Endothelial cell of umbilical vein (primary cell): ENCODE data around the gene ZNF414. TPM values are rescaled to one million over a fixed set of nuclear protein-coding genes. Genes with fewer than 3 reads are reported as not detected.

Source experiments
- BruUV-seq: library from RNA; stranded (reverse); fragments of 400-500 nt; replicated peaks from 2 replicates; lab custom pipeline; 2021; lab: Mats Ljungman, UMichigan
- CTCF ChIA-PET: fragments of 300-600, 350-600 bp; sonication (Branson Sonifier 250); formaldehyde crosslinking; loops from one replicate; lab custom pipeline; 2021; ENCODE audit warnings: antibody characterized with exemption, inconsistent platforms; lab: Charles Lee
- POLR2A ChIA-PET: fragments of 300-600, 350-600 bp; sonication (Branson Sonifier 250); formaldehyde crosslinking; loops from one replicate; lab custom pipeline; 2021; ENCODE audit warnings: antibody characterized with exemption, inconsistent platforms; lab: Charles Lee
- DNase-seq: peaks from one replicate; pipeline ENCODE4 v3.0.0-alpha.2; 2011; ENCODE audit warnings: low read depth, low spot score
- FAIRE-seq: peaks from 2 replicates; lab custom pipeline; 2011; peaks lifted over from hg19 to GRCh38; lab: Jason Lieb, UNC
- H2AFZ ChIP-seq: 2 replicates; pipeline ENCODE4 v1.6.0; 2012; ENCODE audit warnings: low read depth, low read length, control low read depth, inconsistent platforms
- H3K27ac ChIP-seq: 2 replicates; pipeline ENCODE4 v1.5.1; 2011; ENCODE audit warnings: low read depth, mild to moderate bottlenecking, control low read depth, low read length, moderate library complexity; ENCODE audit not compliant: insufficient read depth
- H3K27me3 ChIP-seq, 2 experiments: 2 replicates each; pipeline versions ENCODE4 v1.6.0 to v1.6.1; 2011; ENCODE audit warnings: low read length in 2 of 2, mixed read lengths in 1 of 2; ENCODE audit not compliant: control insufficient read depth in 2 of 2, insufficient read depth in 2 of 2
- H3K36me3 ChIP-seq, 2 experiments: 2 replicates in 1 of 2; 3 replicates in 1 of 2; pipeline ENCODE4 v1.5.1; 2011; ENCODE audit warnings: low read length in 2 of 2, mild to moderate bottlenecking in 1 of 2, moderate library complexity in 1 of 2; ENCODE audit not compliant: control insufficient read depth in 2 of 2, insufficient read depth in 2 of 2; ENCODE audit errors: extremely low read depth in 1 of 2
- H3K4me1 ChIP-seq: 3 replicates; pipeline ENCODE4 v1.5.1; 2011; ENCODE audit warnings: mild to moderate bottlenecking, low read length; ENCODE audit not compliant: control insufficient read depth, insufficient read depth; ENCODE audit errors: extremely low read depth
- H3K4me2 ChIP-seq: 2 replicates; pipeline ENCODE4 v1.6.1; 2011; ENCODE audit warnings: low read length, control low read depth, mixed read lengths; ENCODE audit not compliant: insufficient read depth
- H3K4me3 ChIP-seq, 3 experiments: fragments of 200-600 bp in 1 of 3; sonication (generic), shearing (Covaris generic) in 1 of 3; replicated peaks in 1 of 3; 2 replicates each; pipeline ENCODE4 v1.5.1; 2011 to 2016; ENCODE audit warnings: control low read depth in 3 of 3, low read length in 3 of 3, mild to moderate bottlenecking in 2 of 3, inconsistent platforms in 1 of 3, low read depth in 1 of 3, moderate library complexity in 1 of 3; ENCODE audit not compliant: insufficient read depth in 1 of 3
- H3K79me2 ChIP-seq: 2 replicates; pipeline ENCODE4 v1.6.0; 2012; ENCODE audit warnings: low read length, inconsistent platforms; ENCODE audit not compliant: control insufficient read depth, insufficient read depth
- H3K9ac ChIP-seq: replicated peaks from 2 replicates; pipeline ENCODE3; 2011; ENCODE audit warnings: low read length, control low read depth; ENCODE audit not compliant: insufficient read depth; ENCODE audit errors: extremely low read depth
- H3K9me1 ChIP-seq: replicated peaks from 3 replicates; pipeline ENCODE4 v1.6.0; 2011; ENCODE audit warnings: mild to moderate bottlenecking, low read length; ENCODE audit not compliant: control insufficient read depth, insufficient read depth; ENCODE audit errors: extremely low read depth
- H3K9me3 ChIP-seq: replicated peaks from 2 replicates; pipeline ENCODE4 v1.5.1; 2012; ENCODE audit warnings: low read length, inconsistent platforms; ENCODE audit not compliant: control insufficient read depth, insufficient read depth
- H4K20me1 ChIP-seq: replicated peaks from 2 replicates; pipeline ENCODE3; 2011; ENCODE audit warnings: mild to moderate bottlenecking, low read length; ENCODE audit not compliant: control insufficient read depth, insufficient read depth; ENCODE audit errors: extremely low read depth
- CTCF ChIP-seq, 2 donors: IDR thresholded peaks; 1 replicate in 1 of 2; 2 replicates in 1 of 2; pipeline ENCODE4 v1.5.1; 2011; ENCODE audit warnings: low read length in 2 of 2, mild to moderate bottlenecking in 2 of 2, moderate library complexity in 2 of 2, control low read depth in 1 of 2, inconsistent platforms in 1 of 2, low read depth in 1 of 2; ENCODE audit not compliant: insufficient read depth in 1 of 2; ENCODE audit errors: extremely low read depth in 1 of 2
- EZH2 ChIP-seq: IDR thresholded peaks from 2 replicates; pipeline ENCODE4 v1.6.1; 2012; ENCODE audit warnings: borderline replicate concordance, low read depth, mild to moderate bottlenecking, moderate library complexity, low read length, inconsistent platforms; ENCODE audit not compliant: severe bottlenecking
- POLR2AphosphoS5 ChIP-seq: IDR thresholded peaks from 2 replicates; pipeline ENCODE4 v1.6.1; 2012; ENCODE audit warnings: low read depth, mild to moderate bottlenecking, control low read depth, low read length, moderate library complexity; ENCODE audit not compliant: insufficient read depth
- dilution Hi-C: fragments of 300-500 bp; cut with MboI; formaldehyde crosslinking; loops from one replicate; pipeline ENCODE4 v1.15.0; 2019; ENCODE audit warnings: low sequenced_read_pairs; ENCODE audit not compliant: extremely low pct_ligation_motif_present
- intact Hi-C: fragments of 100-400 bp; cut with micrococcal nuclease; formaldehyde crosslinking; loops from one replicate; pipeline ENCODE4 v1.10.0; 2022
- polyA plus RNA-seq, 4 experiments: library from polyadenylated mRNA; depleted of rRNA in 3 of 4; stranded (reverse) in 3 of 4; unstranded in 1 of 4; fragments of >200 nt; gene quantifications; 2 replicates each; pipeline versions ENCODE4 v1.2.1 to v1.2.3, GENCODE V29; 2011 to 2012; ENCODE audit warnings: missing spikeins in 1 of 4
- total RNA-seq: library from RNA; stranded (reverse); gene quantifications from 2 replicates; pipeline ENCODE4 v1.2.3, GENCODE V29; 2021
- TF ChIP-seq, protein P1 (sequence below): IDR thresholded peaks from 2 replicates; pipeline ENCODE4 v1.6.1; 2011; ENCODE audit not compliant: insufficient read depth, insufficient read length

The ZNF414 gene
- total and polyA plus RNA-seq, 2 donors (not counting 3 experiments of a cell fraction or from before 2014, with no cell fraction given) = 11.6 to 20.6 TPM

DNA sequence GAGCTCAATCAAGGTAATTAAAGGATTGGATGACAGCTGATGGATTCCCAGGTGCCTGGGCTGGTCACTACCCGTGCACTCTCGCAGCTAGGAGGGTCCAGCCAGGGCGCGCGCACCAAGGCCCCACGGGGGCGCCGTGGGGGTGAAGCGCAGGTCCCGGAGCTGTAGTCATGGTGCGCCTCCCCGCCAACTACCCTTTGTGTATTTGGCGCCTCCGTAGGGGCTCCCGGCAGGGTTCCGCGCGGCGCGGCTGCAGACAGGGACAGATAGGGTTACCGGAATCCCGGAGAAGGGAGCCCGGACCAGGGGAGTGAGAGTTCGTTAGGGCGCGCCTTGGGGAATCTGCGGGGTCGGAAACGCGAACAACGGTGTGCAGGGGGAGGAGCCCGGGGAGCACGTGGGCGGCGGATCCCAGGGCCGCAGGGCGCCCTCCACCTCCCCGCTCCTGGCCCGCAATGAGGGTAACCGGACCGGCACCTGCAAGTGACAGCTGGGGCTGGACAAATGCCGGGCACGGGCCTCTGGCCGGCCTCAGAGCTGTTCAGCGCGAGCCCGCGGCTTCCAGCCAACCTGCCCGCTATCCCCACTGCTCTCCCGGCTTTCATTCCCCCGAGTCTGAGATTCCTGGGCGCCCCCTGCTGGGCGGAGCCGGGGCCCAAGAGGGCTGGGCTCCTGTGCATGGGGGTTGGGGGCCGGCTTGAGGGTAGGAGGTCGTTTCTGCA, 8.1 kb downstream of the ZNF414 start:
- CTCF ChIA-PET = interaction anchor here (0.6 to 3.4 kb wide), 23 partner anchors 8 to 187 kb away, joined by 3 to 40 read pairs (median 4); partner anchors contain the start of genes MARCHF2, RAB11B and ZNF414
- intact Hi-C loops = loop anchor here (1.0 to 5.0 kb wide), 4 partner anchors 49 to 159 kb away; partner anchors contain the start of gene MARCHF2
- H3K9ac ChIP-seq = peak overlapping the region; percentile 59

More for the DNA sequence above, 8.1 kb downstream of the ZNF414 start:
- no peaks in the 10 kb centered on the region for H3K9me3 ChIP-seq
- H3K36me3 ChIP-seq = no peaks in the 10 kb centered on the region
- FAIRE-seq = peak; percentile 83
- no peaks in the 10 kb centered on the region for H3K27me3 ChIP-seq
- H3K9me1 ChIP-seq = no peaks in the 10 kb centered on the region
- TF ChIP-seq EZH2 (no peak), POLR2AphosphoS5 (peak; percentile 25), CTCF (IDR thresholded peaks at IDR 0.05; ENCODE audit: extremely low read depth in 1 of 2, insufficient read depth in 1 of 2, low read depth in 1 of 2, low read length in 2 of 2) (peak; percentile 86 to 92)
- TF ChIP-seq, protein P1, sequence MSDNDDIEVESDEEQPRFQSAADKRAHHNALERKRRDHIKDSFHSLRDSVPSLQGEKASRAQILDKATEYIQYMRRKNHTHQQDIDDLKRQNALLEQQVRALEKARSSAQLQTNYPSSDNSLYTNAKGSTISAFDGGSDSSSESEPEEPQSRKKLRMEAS = peak; percentile 46
- POLR2A ChIA-PET = interaction anchor here (0.6 to 0.7 kb wide), 2 partner anchors 60 to 99 kb away, joined by 3 read pairs; no protein-coding TSS in a partner anchor
- H3K79me2 ChIP-seq = no peaks in the 10 kb centered on the region
- H2AFZ ChIP-seq = peak overlapping the region; percentile 95
- no peak overlapping the region for H3K27ac ChIP-seq
- dilution Hi-C loops = no loop called here
- no peaks in the 10 kb centered on the region for H4K20me1 ChIP-seq
- DNase-seq = peak; percentile 68
- H3K4me1 ChIP-seq = peaks cover 8% of the 10 kb centered on the region
- H3K4me3 ChIP-seq = peak overlapping the region; percentile 41 to 61 (median 55)
- H3K4me2 ChIP-seq = peak overlapping the region; percentile 89
- no TSS peak for BruUV-seq
